HEK293 (cell line): Measurements from ENCODE around the gene BTBD9.

Experiments used
- CTCF ChIA-PET: fragments of 350-600 bp; formaldehyde crosslinking; extraction: SDS; loops from one replicate; lab custom pipeline; 2021; ENCODE audit warnings: antibody characterized with exemption; lab: Yijun Ruan, JAX
- POLR2A ChIA-PET: fragments of 300-600 bp; formaldehyde crosslinking; extraction: SDS; loops from one replicate; lab custom pipeline; 2020; ENCODE audit warnings: antibody characterized with exemption, inconsistent platforms; lab: Yijun Ruan, JAX
- H3K27ac ChIP-seq: fragments of 200-500 bp; sonication (Bioruptor generic); 2 replicates; pipeline ENCODE4 v1.5.1; 2014; ENCODE audit warnings: low read depth, low read length, control low read depth, inconsistent platforms; ENCODE audit errors: extremely low read depth
- H3K36me3 ChIP-seq, 2 experiments: fragments of 200-500 bp in 1 of 2; sonication (Bioruptor generic) in 1 of 2; 1 replicate in 1 of 2; 2 replicates in 1 of 2; pipeline ENCODE4 v1.5.1; 2014 to 2017; ENCODE audit warnings: inconsistent platforms in 2 of 2, low read length in 2 of 2; ENCODE audit not compliant: control insufficient read depth in 2 of 2, insufficient read depth in 1 of 2
- H3K4me1 ChIP-seq: fragments of 200-500 bp; sonication (Bioruptor generic); 2 replicates; pipeline ENCODE4 v1.5.1; 2014; ENCODE audit warnings: mild to moderate bottlenecking, low read length, inconsistent platforms; ENCODE audit not compliant: control insufficient read depth, insufficient read depth
- H3K4me3 ChIP-seq: 2 replicates; pipeline ENCODE4 v1.5.1; 2011; ENCODE audit warnings: low read depth, mild to moderate bottlenecking, control low read depth, low read length, moderate library complexity
- H3K9me3 ChIP-seq: fragments of 200-500 bp; sonication (Bioruptor generic); 2 replicates; pipeline ENCODE4 v1.5.1; 2014; ENCODE audit warnings: low read depth, low read length, inconsistent platforms; ENCODE audit not compliant: control insufficient read depth, insufficient read depth
- KLF9 ChIP-seq: fragments of 450-650 bp; formaldehyde crosslinking; IDR thresholded peaks from 2 replicates; pipeline ENCODE4 v1.5.1; 2016; ENCODE audit warnings: missing biosample characterization, missing genetic modification characterization, low read depth
- PRDM10 ChIP-seq: fragments of 450-650 bp; formaldehyde crosslinking; IDR thresholded peaks from 2 replicates; pipeline ENCODE4 v1.5.1; 2016; ENCODE audit warnings: missing biosample characterization, missing genetic modification characterization
- TCF7L2 ChIP-seq: IDR thresholded peaks from 2 replicates; pipeline ENCODE4 v1.6.1; 2011; ENCODE audit warnings: low read depth, mild to moderate bottlenecking, inconsistent platforms, low read length, moderate library complexity, borderline replicate concordance
- ZBTB11 ChIP-seq: fragments of 450-650 bp; formaldehyde crosslinking; conservative IDR thresholded peaks from 2 replicates; pipeline ENCODE4 v1.5.1; 2016; ENCODE audit warnings: low read depth, missing biosample characterization, missing genetic modification characterization
- ZBTB6 ChIP-seq: fragments of 450-650 bp; formaldehyde crosslinking; IDR thresholded peaks from 2 replicates; pipeline ENCODE4 v1.5.1; 2017; ENCODE audit warnings: missing biosample characterization, missing genetic modification characterization
- ZNF121 ChIP-seq: fragments of 450-650 bp; formaldehyde crosslinking; IDR thresholded peaks from 2 replicates; pipeline ENCODE4 v1.5.1; 2016; ENCODE audit warnings: missing biosample characterization, missing genetic modification characterization
- ZNF133 ChIP-seq: fragments of 450-650 bp; formaldehyde crosslinking; IDR thresholded peaks from 2 replicates; pipeline ENCODE4 v1.5.1; 2016; ENCODE audit warnings: missing biosample characterization, missing genetic modification characterization
- ZNF214 ChIP-seq: fragments of 450-650 bp; formaldehyde crosslinking; IDR thresholded peaks from 2 replicates; pipeline ENCODE4 v1.5.1; 2017; ENCODE audit warnings: missing biosample characterization, mild to moderate bottlenecking, missing genetic modification characterization, borderline replicate concordance
- ZNF266 ChIP-seq: fragments of 450-650 bp; formaldehyde crosslinking; IDR thresholded peaks from 2 replicates; pipeline ENCODE4 v1.5.1; 2016; ENCODE audit warnings: missing biosample characterization, missing genetic modification characterization, low read depth
- ZNF280D ChIP-seq: fragments of 450-650 bp; formaldehyde crosslinking; IDR thresholded peaks from 2 replicates; pipeline ENCODE4 v1.5.1; 2016; ENCODE audit warnings: missing biosample characterization, missing genetic modification characterization
- ZNF510 ChIP-seq: fragments of 450-650 bp; formaldehyde crosslinking; IDR thresholded peaks from 2 replicates; pipeline ENCODE4 v1.5.1; 2018; ENCODE audit warnings: mild to moderate bottlenecking, missing genetic modification characterization, missing biosample characterization; ENCODE audit not compliant: insufficient replicate concordance
- ZNF555 ChIP-seq: fragments of 450-650 bp; formaldehyde crosslinking; conservative IDR thresholded peaks from 2 replicates; pipeline ENCODE4 v1.5.1; 2017; ENCODE audit warnings: missing biosample characterization, mild to moderate bottlenecking, missing genetic modification characterization, inconsistent platforms
- ZNF677 ChIP-seq: fragments of 450-650 bp; IDR thresholded peaks from 2 replicates; pipeline ENCODE4 v1.5.0; 2018; ENCODE audit warnings: missing biosample characterization, mild to moderate bottlenecking, missing genetic modification characterization, moderate library complexity
- ZSCAN16 ChIP-seq: fragments of 450-650 bp; formaldehyde crosslinking; IDR thresholded peaks from 2 replicates; pipeline ENCODE4 v1.5.1; 2016; ENCODE audit warnings: missing biosample characterization, missing genetic modification characterization

Gene BTBD9

GRCh38 chr6:38352636-38353035, 287.1 kb downstream of the BTBD9 start:
- POLR2A ChIA-PET = no interaction called here
- TF ChIP-seq PRDM10 (tag by site-specific recombination) (no peak), ZBTB11 (tag by site-specific recombination) (no peak), ZNF214 (tag by site-specific recombination) (no peak), ZNF677 (no peak), ZNF555 (tag by site-specific recombination) (no peak), ZNF133 (no peak)

GRCh38 chr6:38350942-38351341, 288.8 kb downstream of the BTBD9 start:
- Histone ChIP-seq H3K36me3 (no peaks in the 10 kb centered on the region), H3K4me1 (peaks cover 4% of the 10 kb centered on the region), H3K9me3 (no peaks in the 10 kb centered on the region), H3K27ac (no peak overlapping the region), H3K4me3 (no peak overlapping the region)
- ChIA-PET CTCF (interaction anchor here (0.6 kb wide), 2 partner anchors 71 to 599 kb away, joined by 4 to 5 read pairs; no protein-coding TSS in a partner anchor), POLR2A (no interaction called here)
- TF ChIP-seq ZNF280D (no peak), ZBTB6 (tag by site-specific recombination) (no peak), ZNF510 (tag by site-specific recombination) (no peak), ZNF266 (tag by site-specific recombination) (no peak), KLF9 (tag by site-specific recombination) (0 out of 2 replicates have a peak, but pooled peaks have one; percentile 34), ZSCAN16 (tag by site-specific recombination) (no peak), ZNF121 (tag by site-specific recombination) (no peak), TCF7L2 (no peak)

More at GRCh38 chr6:38352636-38353035, 287.1 kb downstream of the BTBD9 start:
- CTCF ChIA-PET = interaction anchor here (0.6 to 0.9 kb wide), 2 partner anchors 141 to 894 kb away, joined by 3 to 5 read pairs; no protein-coding TSS in a partner anchor
- no peak overlapping the region for H3K4me3 ChIP-seq
- H3K36me3 ChIP-seq = no peaks in the 10 kb centered on the region
- H3K9me3 ChIP-seq = no peaks in the 10 kb centered on the region
- peaks cover 4% of the 10 kb centered on the region for H3K4me1 ChIP-seq
- no peak overlapping the region for H3K27ac ChIP-seq
